Activated T-helper 17 cell treated with anti-CD3 and anti-CD28 coated beads, Interleukin-2, amount 50 U/mL, for 72 hours (primary cell): ENCODE data around the gene TMEM53. TPM values are rescaled to one million over a fixed set of nuclear protein-coding genes. Genes with fewer than 3 reads are reported as not detected.

Source experiments
- ATAC-seq: fragments of 150-1000 bp; cut with Tn5 transposase; replicated peaks from 2 replicates; pipeline ENCODE4 v1.10.0; 2021; ENCODE audit warnings: mild to moderate bottlenecking, moderate library complexity
- H3K27ac Mint-ChIP-seq: one replicate; pipeline ENCODE4 v1.8.0; 2022; ENCODE audit warnings: mixed read lengths
- H3K27me3 Mint-ChIP-seq: one replicate; pipeline ENCODE4 v1.8.0; 2022; ENCODE audit warnings: mixed read lengths
- H3K36me3 Mint-ChIP-seq: one replicate; pipeline ENCODE4 v1.8.0; 2022; ENCODE audit warnings: low read depth, mild to moderate bottlenecking, mixed read lengths
- H3K4me1 Mint-ChIP-seq: one replicate; pipeline ENCODE4 v1.8.0; 2022; ENCODE audit warnings: mixed read lengths
- H3K4me3 Mint-ChIP-seq: one replicate; pipeline ENCODE4 v1.8.0; 2022; ENCODE audit warnings: mild to moderate bottlenecking, mixed read lengths
- H3K9me3 Mint-ChIP-seq: one replicate; pipeline ENCODE4 v1.8.0; 2022; ENCODE audit warnings: mixed read lengths
- total RNA-seq, 2 donors: library from RNA; stranded (reverse); gene quantifications; one replicate each; pipeline ENCODE4 v1.2.3, GENCODE V29; 2022

TMEM53 gene
- total RNA-seq, 2 donors from 2014 or later, result 3.5 to 4.2 TPM

- no peak overlapping the region for H3K4me3 Mint-ChIP-seq
- no peaks in the 10 kb centered on the region for H3K27me3 Mint-ChIP-seq
- H3K36me3 Mint-ChIP-seq, result peaks cover 25% of the 10 kb centered on the region
- no peaks in the 10 kb centered on the region for H3K9me3 Mint-ChIP-seq
- ATAC-seq, result no peak
- no peak overlapping the region for H3K27ac Mint-ChIP-seq
- H3K4me1 Mint-ChIP-seq, result peaks cover 19% of the 10 kb centered on the region
Observed at GRCh38 chr1:44628962-44629756, 45.1 kb downstream of the TMEM53 start.

- H3K36me3 Mint-ChIP-seq, result no peaks in the 10 kb centered on the region
- no peaks in the 10 kb centered on the region for H3K27me3 Mint-ChIP-seq
- H3K4me1 Mint-ChIP-seq, result peaks cover under 1% of the 10 kb centered on the region
- H3K9me3 Mint-ChIP-seq, result no peaks in the 10 kb centered on the region
- ATAC-seq, result no peak
- H3K27ac Mint-ChIP-seq, result no peak overlapping the region
- no peak overlapping the region for H3K4me3 Mint-ChIP-seq
Observed at GRCh38 chr1:44625348-44625747, 48.9 kb downstream of the TMEM53 start.

- Mint-ChIP-seq H3K27me3 (no peaks in the 10 kb centered on the region), H3K27ac (no peak overlapping the region), H3K4me1 (no peaks in the 10 kb centered on the region)
Observed at GRCh38 chr1:44624268-44624901, 49.9 kb downstream of the TMEM53 start.

GRCh38 chr1:44621841-44622286 lies 52.4 kb downstream of the TMEM53 start:
- Mint-ChIP-seq H3K27ac (no peak overlapping the region), H3K27me3 (no peaks in the 10 kb centered on the region), H3K9me3 (no peaks in the 10 kb centered on the region), H3K4me1 (no peaks in the 10 kb centered on the region), H3K4me3 (no peak overlapping the region), H3K36me3 (no peaks in the 10 kb centered on the region)
- no peak for ATAC-seq

More at GRCh38 chr1:44624268-44624901, 49.9 kb downstream of the TMEM53 start:
- H3K9me3 Mint-ChIP-seq, result no peaks in the 10 kb centered on the region
- no peak for ATAC-seq
- H3K36me3 Mint-ChIP-seq, result no peaks in the 10 kb centered on the region
- H3K4me3 Mint-ChIP-seq, result no peak overlapping the region

GRCh38 chr1:44620072-44620471 lies 54.2 kb downstream of the TMEM53 start:
- no peak overlapping the region for H3K27ac Mint-ChIP-seq

GRCh38 chr1:44619261-44619900 lies 54.9 kb downstream of the TMEM53 start:
- Mint-ChIP-seq H3K4me3 (no peak overlapping the region), H3K27me3 (no peaks in the 10 kb centered on the region), H3K36me3 (no peaks in the 10 kb centered on the region), H3K27ac (peak overlapping the region; percentile 20), H3K4me1 (no peaks in the 10 kb centered on the region), H3K9me3 (no peaks in the 10 kb centered on the region)
- ATAC-seq, result no peak

More at GRCh38 chr1:44620072-44620471, 54.2 kb downstream of the TMEM53 start:
- no peaks in the 10 kb centered on the region for H3K4me1 Mint-ChIP-seq
- H3K36me3 Mint-ChIP-seq, result no peaks in the 10 kb centered on the region
- H3K27me3 Mint-ChIP-seq, result no peaks in the 10 kb centered on the region
- no peak for ATAC-seq
- H3K9me3 Mint-ChIP-seq, result no peaks in the 10 kb centered on the region
- H3K4me3 Mint-ChIP-seq, result no peak overlapping the region

- no peak overlapping the region for H3K27ac Mint-ChIP-seq
- no peak overlapping the region for H3K4me3 Mint-ChIP-seq
- H3K36me3 Mint-ChIP-seq, result no peaks in the 10 kb centered on the region
- no peak for ATAC-seq
- H3K9me3 Mint-ChIP-seq, result no peaks in the 10 kb centered on the region
- no peaks in the 10 kb centered on the region for H3K4me1 Mint-ChIP-seq
- no peaks in the 10 kb centered on the region for H3K27me3 Mint-ChIP-seq
Observed at GRCh38 chr1:44617703-44618029, 56.6 kb downstream of the TMEM53 start.

GRCh38 chr1:44616991-44617702 lies 57.1 kb downstream of the TMEM53 start:
- no peaks in the 10 kb centered on the region for H3K36me3 Mint-ChIP-seq

GRCh38 chr1:44616284-44616990 lies 57.8 kb downstream of the TMEM53 start:
- no peaks in the 10 kb centered on the region for H3K4me1 Mint-ChIP-seq
- ATAC-seq, result no peak
- H3K9me3 Mint-ChIP-seq, result no peaks in the 10 kb centered on the region
- H3K27ac Mint-ChIP-seq, result no peak overlapping the region
- H3K36me3 Mint-ChIP-seq, result no peaks in the 10 kb centered on the region
- H3K4me3 Mint-ChIP-seq, result no peak overlapping the region
- no peaks in the 10 kb centered on the region for H3K27me3 Mint-ChIP-seq

More at GRCh38 chr1:44616991-44617702, 57.1 kb downstream of the TMEM53 start:
- H3K27me3 Mint-ChIP-seq, result no peaks in the 10 kb centered on the region
- no peak overlapping the region for H3K27ac Mint-ChIP-seq
- no peaks in the 10 kb centered on the region for H3K9me3 Mint-ChIP-seq
- H3K4me1 Mint-ChIP-seq, result no peaks in the 10 kb centered on the region
- H3K4me3 Mint-ChIP-seq, result no peak overlapping the region
- no peak for ATAC-seq

GRCh38 chr1:44613941-44614340 lies 60.3 kb downstream of the TMEM53 start:
- H3K4me3 Mint-ChIP-seq, result no peak overlapping the region
- no peak for ATAC-seq
- no peaks in the 10 kb centered on the region for H3K9me3 Mint-ChIP-seq
- H3K36me3 Mint-ChIP-seq, result no peaks in the 10 kb centered on the region
- no peaks in the 10 kb centered on the region for H3K4me1 Mint-ChIP-seq
- H3K27ac Mint-ChIP-seq, result no peak overlapping the region
- no peaks in the 10 kb centered on the region for H3K27me3 Mint-ChIP-seq

- no peaks in the 10 kb centered on the region for H3K36me3 Mint-ChIP-seq
- ATAC-seq, result no peak
- H3K9me3 Mint-ChIP-seq, result no peaks in the 10 kb centered on the region
- H3K4me1 Mint-ChIP-seq, result no peaks in the 10 kb centered on the region
- peaks cover 7% of the 10 kb centered on the region for H3K27me3 Mint-ChIP-seq
- H3K27ac Mint-ChIP-seq, result no peak overlapping the region
- H3K4me3 Mint-ChIP-seq, result no peak overlapping the region
Observed at GRCh38 chr1:44611866-44612265, 62.4 kb downstream of the TMEM53 start.

- Mint-ChIP-seq H3K4me3 (no peak overlapping the region), H3K27me3 (peaks cover 8% of the 10 kb centered on the region), H3K36me3 (no peaks in the 10 kb centered on the region), H3K27ac (no peak overlapping the region), H3K4me1 (no peaks in the 10 kb centered on the region), H3K9me3 (no peaks in the 10 kb centered on the region)
- ATAC-seq, result no peak
Observed at GRCh38 chr1:44611419-44611818, 62.9 kb downstream of the TMEM53 start.

- Mint-ChIP-seq H3K27me3 (peaks cover 8% of the 10 kb centered on the region), H3K36me3 (no peaks in the 10 kb centered on the region), H3K9me3 (no peaks in the 10 kb centered on the region), H3K4me3 (no peak overlapping the region), H3K4me1 (no peaks in the 10 kb centered on the region), H3K27ac (no peak overlapping the region)
- no peak for ATAC-seq
Observed at GRCh38 chr1:44610527-44611148, 63.6 kb downstream of the TMEM53 start.
